Prostate gland (tissue), 2 donors: ENCODE results near the gene RAB8A. TPM values are rescaled to one million over a fixed set of nuclear protein-coding genes. Genes with fewer than 3 reads are reported as not detected.

Source experiments
- DNase-seq: peaks from one replicate; pipeline ENCODE4 v3.0.0-alpha.2; 2019; ENCODE audit warnings: low spot score
- H3K27ac ChIP-seq, 2 donors: fragments of 200-600 bp; sonication (generic); 2 replicates each; pipeline ENCODE4 v1.5.1; 2017 to 2019
- H3K27me3 ChIP-seq: fragments of 200-600 bp; sonication (generic); replicated peaks from 2 replicates; pipeline ENCODE4 v1.5.1; 2019; ENCODE audit not compliant: insufficient read depth
- H3K36me3 ChIP-seq, 2 donors: fragments of 200-600 bp; sonication (generic); 1 replicate in 1 of 2; 2 replicates in 1 of 2; pipeline versions ENCODE4 v1.5.1 to v1.8.1; 2017 to 2019
- H3K4me1 ChIP-seq: fragments of 200-600 bp; sonication (generic); replicated peaks from 2 replicates; pipeline ENCODE4 v1.5.1; 2019
- H3K4me3 ChIP-seq, 2 donors: fragments of 200-600 bp; sonication (generic); 2 replicates each; pipeline ENCODE4 v1.5.1; 2017 to 2019
- H3K9me3 ChIP-seq: fragments of 200-600 bp; sonication (generic); 2 replicates; pipeline ENCODE4 v1.5.1; 2017
- POLR2A ChIP-seq: fragments of 450-650 bp; IDR thresholded peaks from one replicate; pipeline ENCODE4 v1.6.1; 2016; ENCODE audit warnings: antibody characterized with exemption, mild to moderate bottlenecking
- POLR2AphosphoS5 ChIP-seq: sonication (generic); formaldehyde crosslinking; IDR thresholded peaks from one replicate; pipeline ENCODE4 v1.6.1; 2017; ENCODE audit warnings: antibody characterized with exemption
- WGBS: methylation state at CpG from one replicate; pipeline ENCODE4 v1.1.5; 2018; 5-methylcytosine and 5-hydroxymethylcytosine counted together
- intact Hi-C: fragments of 100-400 bp; cut with DNase I; formaldehyde crosslinking; loops from one replicate; pipeline ENCODE4 v1.14.2; 2022
- total RNA-seq, 2 donors: library from RNA; depleted of rRNA; stranded (reverse); fragments of >200 nt; gene quantifications; one replicate each; pipeline ENCODE4 v1.1.0, GENCODE V29; 2016
- TF ChIP-seq, protein P1 (sequence below), 4 experiments: fragments of 200-600 bp in 2 of 4; fragments of 450-650 bp in 2 of 4; sonication (generic) in 2 of 4; IDR thresholded peaks; 1 replicate in 3 of 4; 2 replicates in 1 of 4; pipeline ENCODE4 v1.5.1; 2016 to 2019; ENCODE audit warnings: antibody characterized with exemption in 4 of 4, mild to moderate bottlenecking in 2 of 4, moderate library complexity in 2 of 4

RAB8A gene
- total RNA-seq, 2 donors from 2014 or later, result 67.8 to 70.5 TPM

DNA sequence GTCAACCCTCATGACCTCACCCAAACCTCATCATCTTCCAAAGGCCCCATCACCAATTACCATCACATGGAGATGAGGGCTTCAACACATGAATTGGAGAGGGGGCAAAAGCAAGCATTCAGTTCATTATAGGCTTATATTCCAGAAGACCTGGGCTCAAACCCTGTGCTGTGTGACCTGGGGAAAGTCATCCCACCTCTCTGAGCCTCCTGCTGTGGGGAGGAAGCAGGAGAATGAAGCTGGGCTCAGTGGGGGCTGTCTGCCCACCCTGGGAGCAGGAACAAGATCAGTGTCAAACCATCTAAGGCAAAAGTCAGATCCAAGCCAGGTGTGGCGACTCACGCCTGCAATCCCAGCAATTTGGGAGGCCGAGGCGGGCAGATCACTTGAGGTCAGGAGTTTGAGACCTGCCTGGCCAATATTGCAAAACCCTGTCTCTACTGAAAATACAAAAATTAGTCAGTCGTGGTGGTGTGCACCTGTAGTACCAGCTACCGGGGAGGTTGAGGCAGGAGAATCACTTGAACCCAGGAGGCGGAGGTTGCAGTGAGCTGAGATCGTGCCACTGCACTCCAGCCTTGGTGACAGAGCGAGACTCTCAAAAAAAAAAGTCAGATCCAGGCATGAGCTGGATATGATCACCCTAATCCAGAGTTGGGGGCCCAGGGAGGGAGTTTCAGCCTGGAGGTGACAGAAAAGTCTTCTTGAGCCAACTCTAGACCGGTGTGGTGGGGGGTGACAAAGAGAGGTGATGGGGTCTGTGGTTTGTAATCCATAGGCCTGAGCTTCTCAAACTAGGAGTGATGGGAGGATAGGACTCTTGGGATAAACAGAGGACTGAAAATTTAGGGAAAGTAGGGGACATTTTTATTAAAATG lies 37.0 kb upstream of the RAB8A start:
- no peaks in the 10 kb centered on the region for H3K36me3 ChIP-seq
- H3K4me1 ChIP-seq, result peaks cover 13% of the 10 kb centered on the region
- H3K27ac ChIP-seq, result peak overlapping the region; percentile 100
- no peak overlapping the region for H3K4me3 ChIP-seq
- no peaks in the 10 kb centered on the region for H3K27me3 ChIP-seq
- H3K9me3 ChIP-seq, result no peaks in the 10 kb centered on the region
- DNase-seq, result no peak
- 94% methylated on average over 10 of the region's 10 CpGs for WGBS
- intact Hi-C loops, result loop anchor here (5.0 kb wide), 1 partner anchor 38 kb away; the partner anchor contains the start of gene RAB8A
- TF ChIP-seq, protein P1, sequence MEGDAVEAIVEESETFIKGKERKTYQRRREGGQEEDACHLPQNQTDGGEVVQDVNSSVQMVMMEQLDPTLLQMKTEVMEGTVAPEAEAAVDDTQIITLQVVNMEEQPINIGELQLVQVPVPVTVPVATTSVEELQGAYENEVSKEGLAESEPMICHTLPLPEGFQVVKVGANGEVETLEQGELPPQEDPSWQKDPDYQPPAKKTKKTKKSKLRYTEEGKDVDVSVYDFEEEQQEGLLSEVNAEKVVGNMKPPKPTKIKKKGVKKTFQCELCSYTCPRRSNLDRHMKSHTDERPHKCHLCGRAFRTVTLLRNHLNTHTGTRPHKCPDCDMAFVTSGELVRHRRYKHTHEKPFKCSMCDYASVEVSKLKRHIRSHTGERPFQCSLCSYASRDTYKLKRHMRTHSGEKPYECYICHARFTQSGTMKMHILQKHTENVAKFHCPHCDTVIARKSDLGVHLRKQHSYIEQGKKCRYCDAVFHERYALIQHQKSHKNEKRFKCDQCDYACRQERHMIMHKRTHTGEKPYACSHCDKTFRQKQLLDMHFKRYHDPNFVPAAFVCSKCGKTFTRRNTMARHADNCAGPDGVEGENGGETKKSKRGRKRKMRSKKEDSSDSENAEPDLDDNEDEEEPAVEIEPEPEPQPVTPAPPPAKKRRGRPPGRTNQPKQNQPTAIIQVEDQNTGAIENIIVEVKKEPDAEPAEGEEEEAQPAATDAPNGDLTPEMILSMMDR (IDR thresholded peaks at IDR 0.05), result no peak
- TF ChIP-seq POLR2AphosphoS5, result no peak
- TF ChIP-seq POLR2A, result no peak

DNA sequence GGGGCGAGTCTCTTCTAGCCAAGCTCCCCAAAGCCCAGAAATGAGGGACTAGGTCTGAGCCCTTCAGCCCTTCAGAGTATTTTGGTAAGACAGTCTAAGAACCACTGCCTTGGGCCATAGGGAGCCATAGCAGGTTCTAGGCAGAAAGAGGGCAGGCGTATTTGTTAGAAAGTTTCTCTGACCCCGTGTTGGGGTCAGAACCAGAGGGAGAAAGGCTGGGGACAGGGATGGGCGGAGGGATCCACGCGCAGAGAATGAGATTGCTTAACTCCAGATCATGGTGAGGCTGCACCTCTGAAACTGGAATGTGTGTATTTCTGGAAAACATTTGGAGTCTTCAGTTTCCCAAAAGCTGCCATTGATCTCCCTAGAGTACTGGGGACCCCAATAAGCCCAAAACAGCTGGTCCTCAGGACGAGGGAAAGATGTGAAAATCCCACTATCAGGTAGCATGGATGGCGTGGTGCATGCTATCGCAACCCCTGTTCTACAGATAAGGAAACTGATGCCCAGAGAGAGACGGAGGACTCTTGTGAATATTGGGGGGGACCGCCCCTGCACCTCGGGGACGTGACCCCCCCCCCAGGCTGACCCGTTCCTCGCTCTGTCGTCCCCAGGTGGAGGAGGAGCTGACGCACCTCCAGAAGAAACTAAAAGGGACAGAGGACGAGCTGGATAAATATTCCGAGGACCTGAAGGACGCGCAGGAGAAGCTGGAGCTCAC lies 36.1 kb upstream of the RAB8A start:
- H3K36me3 ChIP-seq, result no peaks in the 10 kb centered on the region
- DNase-seq, result no peak
- H3K4me3 ChIP-seq, result peak overlapping the region; percentile 94
- TF ChIP-seq, protein P1 (IDR thresholded peaks at IDR 0.05), result no peak
- no peak for TF ChIP-seq POLR2A
- no peak for TF ChIP-seq POLR2AphosphoS5
- intact Hi-C loops, result loop anchor here (5.0 kb wide), 1 partner anchor 37 kb away; the partner anchor contains the start of gene RAB8A
- peak overlapping the region; percentile 100 for H3K27ac ChIP-seq
- no peaks in the 10 kb centered on the region for H3K27me3 ChIP-seq
- H3K9me3 ChIP-seq, result no peaks in the 10 kb centered on the region
- WGBS, result 33% methylated on average over 21 of the region's 21 CpGs
- peaks cover 7% of the 10 kb centered on the region for H3K4me1 ChIP-seq

DNA sequence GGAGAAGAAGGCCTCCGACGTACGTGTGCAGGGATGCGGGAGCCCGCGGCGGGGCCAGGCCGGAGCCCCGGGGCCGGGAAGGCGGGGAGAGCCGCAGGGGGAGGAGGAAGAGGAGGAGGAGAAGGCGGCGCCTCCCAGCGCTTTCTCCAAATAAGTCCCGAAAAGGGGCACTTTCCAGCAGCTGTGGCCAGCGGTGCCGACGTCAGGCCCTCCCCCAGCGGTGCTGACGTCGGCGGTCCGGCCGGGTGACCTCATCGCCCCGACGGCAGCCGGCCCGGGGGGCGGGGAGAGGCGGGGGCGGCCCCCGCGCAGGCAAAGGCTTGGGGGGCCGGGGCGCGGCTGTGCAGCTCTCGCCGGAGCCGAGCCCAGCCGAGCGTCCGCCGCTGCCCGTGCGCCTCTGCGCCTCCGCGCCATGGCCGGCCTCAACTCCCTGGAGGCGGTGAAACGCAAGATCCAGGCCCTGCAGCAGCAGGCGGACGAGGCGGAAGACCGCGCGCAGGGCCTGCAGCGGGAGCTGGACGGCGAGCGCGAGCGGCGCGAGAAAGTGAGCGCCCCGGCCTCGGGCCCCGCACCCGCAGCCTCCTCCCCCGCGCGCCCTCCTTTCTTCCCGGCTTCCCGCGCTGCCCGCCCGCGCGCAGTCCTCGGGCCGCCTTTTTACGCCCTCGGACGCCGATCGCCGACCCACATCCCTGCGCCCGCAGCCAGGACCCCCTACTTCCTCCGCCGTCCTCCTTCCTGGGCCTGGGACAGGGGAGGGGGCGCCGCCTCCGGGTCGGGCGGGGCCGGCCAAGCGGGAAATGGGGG lies 35.3 kb upstream of the RAB8A start, which contains the start of gene TPM4:
TPM4 (plus strand) TSS at position 342 of the 804 bp plus-strand sequence; CDS start at position 413, 71 bp downstream.
- peak within 1 kb of the TSS; percentile 100 for H3K27ac ChIP-seq
- H3K9me3 ChIP-seq, result no peaks in the 10 kb centered on the region
- no peaks in the 10 kb centered on the region for H3K27me3 ChIP-seq
- peak; percentile 90 for DNase-seq
- H3K4me1 ChIP-seq, result peaks cover 5% of the 10 kb centered on the region
- TF ChIP-seq POLR2A (peak; percentile 78), POLR2AphosphoS5 (peak; percentile 92)
- TF ChIP-seq, protein P1 (IDR thresholded peaks at IDR 0.05), result peak in 2 of 4 experiments; percentile 12
- WGBS, result under 1% methylated on average over 97 of the region's 101 CpGs
- peak within 1 kb of the TSS; percentile 94 for H3K4me3 ChIP-seq
- intact Hi-C loops, result loop anchor here (5.0 kb wide), 1 partner anchor 36 kb away; the partner anchor contains the start of gene RAB8A
- no peaks in the 10 kb centered on the region for H3K36me3 ChIP-seq

DNA sequence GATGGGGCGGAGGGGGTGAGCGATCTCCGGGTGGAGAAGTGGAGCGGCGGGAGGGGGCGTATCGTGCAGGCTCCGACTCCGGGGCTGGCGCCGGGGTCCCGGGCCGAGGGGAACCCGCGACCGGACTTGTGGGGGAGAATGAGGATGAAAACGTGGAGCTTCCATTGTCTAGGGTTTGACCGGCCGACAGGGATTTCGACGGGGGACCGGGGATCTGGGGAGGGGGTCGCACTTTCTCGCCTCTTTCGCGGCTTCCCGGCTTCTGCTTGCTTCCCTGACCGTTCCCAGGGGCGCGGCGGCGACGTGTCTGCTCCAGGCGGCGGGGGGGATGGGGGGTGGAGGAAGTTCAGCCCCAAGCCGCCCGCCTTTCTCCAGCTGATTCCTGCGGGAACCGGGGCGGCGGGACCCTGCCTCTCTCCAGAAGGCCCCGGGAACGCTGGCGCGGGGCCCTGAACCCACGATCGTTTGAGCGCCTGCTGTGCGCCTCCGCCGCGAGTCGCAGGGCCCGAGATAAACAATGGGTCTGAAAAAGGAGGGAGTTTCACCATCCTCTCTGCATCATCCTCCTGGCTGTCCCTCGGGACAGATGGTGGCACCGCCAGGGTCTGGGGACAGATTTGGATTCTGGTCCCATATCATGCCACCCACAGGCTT lies 34.6 kb upstream of the RAB8A start:
- H3K36me3 ChIP-seq, result no peaks in the 10 kb centered on the region
- under 1% methylated on average over 55 of the region's 56 CpGs for WGBS

More for the DNA sequence above, 34.6 kb upstream of the RAB8A start:
- no peaks in the 10 kb centered on the region for H3K9me3 ChIP-seq
- DNase-seq, result no peak
- peak overlapping the region; percentile 94 for H3K4me3 ChIP-seq
- H3K27ac ChIP-seq, result peak overlapping the region; percentile 100
- no peaks in the 10 kb centered on the region for H3K27me3 ChIP-seq
- TF ChIP-seq POLR2AphosphoS5 (no peak), POLR2A (no peak)
- TF ChIP-seq, protein P1 (IDR thresholded peaks at IDR 0.05), result no peak
- H3K4me1 ChIP-seq, result peaks cover 5% of the 10 kb centered on the region
- intact Hi-C loops, result loop anchor here (5.0 kb wide), 1 partner anchor 35 kb away; the partner anchor contains the start of gene RAB8A
